ENCODE results near the gene ACTL9.
A peak's percentile ranks its signal among the peaks of the same experiment; 100 is the strongest.
"Not testable (repeated sequence)": the region's sequence is repeated elsewhere in the genome, so short reads cannot be mapped to it uniquely, and the experiment has no call there.

Gene ACTL9

GRCh38 chr19:8698433-8699063, at the start of gene ACTL9:
Gene ACTL9, minus strand, starts transcription at chr19:8698795. Its CDS starts 94 bp downstream, at chr19:8698701.
- DNase-seq: no peak

DNA sequence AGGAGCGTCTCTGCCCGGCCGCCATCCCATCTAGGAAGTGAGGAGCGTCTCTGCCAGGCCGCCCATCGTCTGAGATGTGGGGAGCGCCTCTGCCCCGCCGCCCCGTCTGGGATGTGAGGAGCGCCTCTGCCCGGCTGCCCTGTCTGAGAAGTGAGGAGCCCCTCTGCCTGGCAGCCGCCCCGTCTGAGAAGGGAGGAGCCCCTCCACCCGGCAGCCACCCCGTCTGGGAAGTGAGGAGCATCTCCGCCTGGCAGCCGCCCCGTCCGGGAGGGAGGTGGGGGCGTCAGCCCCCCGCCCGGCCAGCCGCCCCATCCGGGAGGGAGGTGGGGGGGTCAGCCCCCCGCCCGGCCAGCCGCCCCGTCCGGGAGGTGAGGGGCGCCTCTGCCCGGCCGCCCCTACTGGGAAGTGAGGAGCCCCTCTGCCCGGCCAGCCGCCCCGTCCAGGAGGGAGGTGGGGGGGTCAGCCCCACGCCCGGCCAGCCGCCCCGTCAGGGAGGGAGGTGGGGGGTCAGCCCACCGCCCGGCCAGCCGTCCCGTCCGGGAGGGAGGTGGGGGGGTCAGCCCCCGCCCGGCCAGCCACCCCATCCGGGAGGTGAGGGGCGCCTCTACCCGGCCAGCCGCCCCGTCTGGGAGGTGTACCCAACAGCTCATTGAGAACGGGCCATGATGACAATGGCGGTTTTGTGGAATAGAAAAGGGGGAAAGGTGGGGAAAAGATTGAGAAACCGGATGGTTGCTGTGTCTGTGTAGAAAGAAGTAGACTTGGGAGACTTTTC, 40.9 kb upstream of the ACTL9 start:
- not testable (repeated sequence) for DNase-seq

DNA sequence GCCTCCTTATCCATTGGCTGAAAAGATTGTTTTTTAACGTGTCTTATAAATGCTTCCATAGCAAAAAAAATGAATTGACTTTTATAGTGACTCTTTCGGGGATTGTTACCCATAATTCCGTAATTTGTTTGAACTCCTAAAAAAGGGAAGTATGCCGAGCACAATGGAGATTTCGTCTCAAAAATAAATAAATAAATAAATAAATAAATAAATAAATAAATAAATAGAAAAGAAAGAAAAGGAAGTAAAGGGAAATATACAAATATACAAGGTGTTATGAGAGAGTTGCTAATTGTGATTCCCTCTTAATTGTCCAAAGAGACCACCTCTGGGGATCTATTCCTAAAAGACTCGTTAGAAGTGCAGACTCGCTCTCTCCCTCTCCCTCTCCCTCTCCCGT, 39.8 kb upstream of the ACTL9 start:
- DNase-seq: no peak

DNA sequence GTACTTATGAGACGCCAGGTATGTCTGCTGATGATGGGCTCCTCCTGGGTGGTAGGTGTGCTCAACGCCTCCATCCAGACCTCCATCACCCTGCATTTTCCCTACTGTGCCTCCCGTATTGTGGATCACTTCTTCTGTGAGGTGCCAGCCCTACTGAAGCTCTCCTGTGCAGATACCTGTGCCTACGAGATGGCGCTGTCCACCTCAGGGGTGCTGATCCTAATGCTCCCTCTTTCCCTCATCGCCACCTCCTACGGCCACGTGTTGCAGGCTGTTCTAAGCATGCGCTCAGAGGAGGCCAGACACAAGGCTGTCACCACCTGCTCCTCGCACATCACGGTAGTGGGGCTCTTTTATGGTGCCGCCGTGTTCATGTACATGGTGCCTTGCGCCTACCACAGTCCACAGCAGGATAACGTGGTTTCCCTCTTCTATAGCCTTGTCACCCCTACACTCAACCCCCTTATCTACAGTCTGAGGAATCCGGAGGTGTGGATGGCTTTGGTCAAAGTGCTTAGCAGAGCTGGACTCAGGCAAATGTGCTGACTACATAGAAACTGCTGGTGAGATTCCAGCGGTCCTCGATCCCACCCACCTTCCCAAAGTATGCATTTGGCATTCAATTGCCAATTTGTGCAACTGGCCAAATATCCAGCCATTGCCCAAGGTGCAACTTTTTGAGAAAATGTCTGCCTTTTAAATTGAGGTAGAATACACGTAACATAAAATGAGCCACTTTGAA, 33.0 kb upstream of the ACTL9 start:
- DNase-seq: no peak

- no peak for DNase-seq
Measured at GRCh38 chr19:8724276-8724675, 25.7 kb upstream of the ACTL9 start.

- no peak for DNase-seq
Measured at GRCh38 chr19:8722032-8722431, 23.4 kb upstream of the ACTL9 start.

DNA sequence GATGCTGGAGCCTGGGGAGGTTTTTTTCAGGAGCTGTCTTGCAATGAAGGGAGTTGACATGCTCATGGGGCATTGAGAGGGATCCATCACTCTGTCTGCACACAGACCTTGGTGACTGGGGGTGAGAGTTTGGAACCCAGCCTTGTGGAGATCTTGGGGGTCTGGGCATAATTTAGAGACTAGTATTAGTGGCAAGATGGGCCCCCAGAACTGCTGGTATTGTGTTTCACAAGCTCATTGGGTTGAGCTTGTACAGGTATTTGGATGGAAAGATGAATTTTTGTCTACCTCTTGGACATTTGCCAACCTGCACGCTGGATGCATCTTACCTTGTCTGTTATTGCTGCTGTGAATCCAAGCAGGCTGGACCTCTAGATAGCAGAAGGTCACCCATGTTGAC, 22.7 kb upstream of the ACTL9 start, which contains the start of gene OR2Z1:
OR2Z1 (plus strand) TSS at position 301 of the 400 bp plus-strand sequence. CDS start 9,395 bp downstream, outside the sequence.
- no peak for DNase-seq

DNA sequence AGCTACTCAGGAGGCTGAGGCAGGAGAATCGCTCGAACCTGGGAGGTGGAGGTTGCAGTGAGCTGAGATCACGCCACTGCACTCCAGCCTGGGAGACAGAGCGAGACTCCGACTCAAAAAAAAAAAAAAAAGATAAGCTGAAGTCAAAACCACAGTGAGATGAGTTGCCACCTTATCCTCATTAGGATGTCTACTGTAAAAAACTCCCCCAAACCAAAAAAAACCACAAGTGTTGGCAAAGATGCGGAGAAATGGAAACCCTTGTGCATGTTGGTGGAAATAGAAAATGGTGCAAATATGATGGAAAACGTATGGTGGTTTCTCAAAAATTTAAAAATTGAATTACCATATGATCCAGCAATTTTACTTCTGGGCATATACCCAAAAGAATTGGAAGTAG, 11.7 kb upstream of the ACTL9 start:
- not testable (repeated sequence) for DNase-seq

DNA sequence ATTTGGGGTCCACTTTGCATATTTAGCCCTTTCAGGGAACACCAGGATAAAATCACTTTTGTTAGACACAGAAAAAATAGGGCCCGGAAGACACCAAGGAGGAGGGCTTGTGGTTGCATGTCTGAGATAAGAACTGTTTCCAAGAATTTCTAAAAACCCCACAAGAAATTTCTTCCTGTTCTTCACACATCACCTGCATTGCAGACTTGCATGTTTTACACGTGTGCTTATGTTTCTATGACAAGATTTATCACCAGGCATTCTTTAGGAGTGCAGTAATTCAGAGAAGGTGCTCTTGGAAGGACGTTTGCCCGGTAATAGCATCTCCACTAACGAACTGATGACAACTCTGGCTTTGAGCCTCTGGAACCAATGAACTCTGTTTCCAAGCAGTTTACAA, 7.1 kb upstream of the ACTL9 start:
- no peak for DNase-seq

DNA sequence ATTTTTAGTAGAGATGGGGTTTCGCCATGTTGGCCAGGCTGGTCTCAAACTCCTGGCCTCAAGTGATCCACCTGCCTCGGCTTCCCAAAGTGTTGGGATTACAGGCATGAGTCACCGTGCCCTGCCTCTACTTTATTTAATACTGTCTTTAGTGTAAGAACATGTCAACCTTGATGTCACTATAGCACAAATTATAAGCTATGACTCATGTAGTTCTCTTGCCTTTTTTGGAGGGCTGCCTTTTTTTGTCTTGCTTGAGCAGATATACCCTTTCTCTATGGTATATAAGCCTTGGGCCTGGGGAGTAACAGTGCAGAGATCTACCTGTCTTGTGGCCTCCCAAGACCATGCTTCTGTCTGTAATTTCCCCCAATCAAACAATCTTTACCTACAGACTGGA, 6.7 kb upstream of the ACTL9 start:
- DNase-seq: not testable (repeated sequence)

GRCh38 chr19:8703223-8703622, 4.6 kb upstream of the ACTL9 start:
- DNase-seq: no peak

DNA sequence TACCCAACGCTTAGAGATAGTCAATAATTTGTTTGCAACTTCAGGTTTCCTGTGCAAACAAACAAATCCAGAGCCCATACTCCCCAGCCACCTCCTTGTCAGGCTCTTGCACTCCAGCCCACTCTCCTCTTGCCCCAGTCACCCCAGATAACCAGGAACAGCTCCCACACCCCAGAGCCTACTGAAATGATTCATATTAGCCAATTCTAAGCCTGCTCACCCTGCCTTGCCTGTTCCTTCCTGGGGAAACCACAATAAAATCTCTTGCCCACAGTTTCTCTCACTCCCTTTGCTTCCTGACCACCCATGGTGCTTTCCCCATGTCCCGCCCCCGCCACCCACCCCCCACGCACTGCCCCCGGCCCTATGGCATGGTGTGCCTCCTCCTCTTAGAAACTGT, 3.8 kb upstream of the ACTL9 start:
- DNase-seq: peak; percentile 42

GRCh38 chr19:8700956-8701355, 2.4 kb upstream of the ACTL9 start:
- DNase-seq: no peak

GRCh38 chr19:8699908-8700307, 1.3 kb upstream of the ACTL9 start:
- no peak for DNase-seq

DNA sequence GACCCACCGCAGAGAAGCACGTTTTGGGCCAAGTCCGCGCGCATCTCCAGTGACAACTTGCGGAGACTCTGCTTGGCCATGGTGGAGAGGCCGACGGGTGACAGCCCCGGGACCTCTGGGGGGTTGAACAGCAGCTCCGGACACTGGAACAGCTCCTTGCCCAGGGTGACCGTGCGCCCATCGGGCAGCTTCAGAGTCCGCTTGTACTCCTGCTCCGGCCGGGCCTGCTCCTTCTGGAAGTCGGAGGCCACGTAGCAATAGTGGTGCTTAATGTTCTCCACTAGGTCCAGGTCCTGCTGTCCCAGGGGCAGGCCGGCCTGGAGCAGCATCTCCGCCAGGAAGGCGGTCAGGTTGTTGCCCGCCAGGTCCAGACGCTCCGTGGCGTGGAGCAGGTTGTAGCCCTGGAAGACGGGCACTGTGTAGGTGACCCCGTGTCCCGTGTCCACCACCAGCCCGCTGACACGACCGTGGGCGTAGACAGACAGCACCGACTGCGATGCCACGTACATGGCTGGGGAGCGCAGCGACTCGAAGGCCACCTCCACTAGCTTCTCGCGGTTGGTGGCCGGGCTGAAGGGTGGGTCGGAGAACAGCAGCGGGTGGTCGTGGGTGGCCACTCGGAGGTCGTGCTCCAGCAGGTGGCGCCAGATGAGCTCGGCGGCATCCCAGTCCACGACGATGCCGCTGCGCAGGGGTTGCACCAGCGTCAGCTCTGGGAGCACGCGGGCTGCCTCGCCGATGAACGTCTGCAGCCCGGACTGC, 743 bp downstream of the ACTL9 start:
- DNase-seq: no peak

DNA sequence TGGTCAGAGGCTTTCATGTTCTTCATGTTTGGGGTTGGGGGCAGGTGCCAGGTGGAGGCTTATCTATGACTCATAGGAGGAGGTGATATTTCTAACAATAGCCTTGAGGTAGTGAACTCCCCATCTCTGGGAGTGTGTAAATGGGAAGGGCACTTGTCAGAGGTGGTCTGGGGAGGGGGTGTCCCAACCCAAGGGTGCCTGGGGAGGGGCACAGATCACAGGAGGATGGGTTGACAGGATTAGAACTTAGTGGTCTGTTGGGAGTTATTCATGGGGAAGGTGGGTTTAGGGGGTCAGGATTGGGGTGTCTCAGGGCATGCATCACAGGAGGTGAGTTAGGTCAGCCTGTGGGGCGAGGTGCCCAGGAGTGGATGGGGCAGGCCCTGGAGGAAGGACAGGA, 1.6 kb downstream of the ACTL9 start:
- DNase-seq: peak; percentile 15

DNA sequence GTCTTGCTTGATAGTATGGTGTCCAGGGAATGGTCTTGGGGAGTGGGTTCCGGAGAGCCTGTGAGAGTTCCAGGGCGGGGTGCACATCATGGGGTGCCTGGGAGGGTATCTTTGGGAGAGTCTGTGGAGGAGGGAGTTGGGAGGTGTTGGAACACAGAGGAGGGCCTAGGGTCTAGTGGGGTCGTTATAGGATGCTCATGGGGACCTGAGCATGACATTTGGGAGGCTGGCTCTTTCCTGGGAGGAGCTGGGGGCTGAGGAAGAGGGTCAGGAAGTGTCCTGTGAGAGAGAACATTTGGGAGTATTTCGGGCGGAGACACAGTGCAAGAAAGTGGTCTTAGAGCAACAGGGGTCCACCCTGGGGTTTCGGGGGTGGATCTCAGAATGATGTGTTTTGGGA, 2.7 kb downstream of the ACTL9 start:
- DNase-seq: no peak

- DNase-seq: no peak
Measured at GRCh38 chr19:8695501-8695900, 3.1 kb downstream of the ACTL9 start.

GRCh38 chr19:8690753-8691539, 7.6 kb downstream of the ACTL9 start:
- DNase-seq: no peak

DNA sequence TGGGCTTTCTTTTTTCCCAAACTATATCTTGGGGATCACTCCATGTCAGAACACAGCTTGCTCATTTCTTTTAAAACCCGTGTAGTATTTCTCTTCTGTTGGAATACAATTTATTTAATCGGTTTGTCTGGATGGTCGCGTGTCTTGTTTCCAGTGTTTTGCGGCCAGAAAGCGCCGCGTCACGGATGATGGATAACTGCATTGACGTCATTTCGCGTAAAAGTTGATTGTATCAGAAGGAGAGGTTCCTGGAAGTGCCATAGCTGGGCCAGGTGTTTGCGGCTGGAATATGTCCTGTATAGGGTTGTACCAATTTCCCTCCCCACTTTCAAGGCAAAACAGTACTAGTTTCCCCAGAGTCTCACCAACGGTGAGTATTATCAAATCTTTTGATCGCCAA, 9.7 kb downstream of the ACTL9 start:
- DNase-seq: no peak

- DNase-seq: no peak
Measured at GRCh38 chr19:8686549-8686948, 12.0 kb downstream of the ACTL9 start.
